Adrenal gland (tissue), 5 donors: ENCODE data around the gene GMCL1.

ENCODE experiments used
- POLR2A ChIP-seq, 2 donors: fragments of 450-650 bp; IDR thresholded peaks; one replicate each; pipeline ENCODE4 v1.6.1; 2017; ENCODE audit warnings: antibody characterized with exemption in 2 of 2, mild to moderate bottlenecking in 2 of 2, moderate library complexity in 1 of 2
- TF ChIP-seq, protein P1 (sequence below), 6 experiments: fragments of 450-650 bp in 4 of 6; fragments of 200-600 bp in 2 of 6; sonication (generic) in 1 of 6; IDR thresholded peaks; 1 replicate in 5 of 6; 2 replicates in 1 of 6; pipeline versions ENCODE4 v1.5.1 to v1.8.0; 2016 to 2021; ENCODE audit warnings: antibody characterized with exemption in 6 of 6, mild to moderate bottlenecking in 2 of 6, moderate library complexity in 1 of 6
- donor health status: DM: no; HTN: no; CAD: no.

DNA sequence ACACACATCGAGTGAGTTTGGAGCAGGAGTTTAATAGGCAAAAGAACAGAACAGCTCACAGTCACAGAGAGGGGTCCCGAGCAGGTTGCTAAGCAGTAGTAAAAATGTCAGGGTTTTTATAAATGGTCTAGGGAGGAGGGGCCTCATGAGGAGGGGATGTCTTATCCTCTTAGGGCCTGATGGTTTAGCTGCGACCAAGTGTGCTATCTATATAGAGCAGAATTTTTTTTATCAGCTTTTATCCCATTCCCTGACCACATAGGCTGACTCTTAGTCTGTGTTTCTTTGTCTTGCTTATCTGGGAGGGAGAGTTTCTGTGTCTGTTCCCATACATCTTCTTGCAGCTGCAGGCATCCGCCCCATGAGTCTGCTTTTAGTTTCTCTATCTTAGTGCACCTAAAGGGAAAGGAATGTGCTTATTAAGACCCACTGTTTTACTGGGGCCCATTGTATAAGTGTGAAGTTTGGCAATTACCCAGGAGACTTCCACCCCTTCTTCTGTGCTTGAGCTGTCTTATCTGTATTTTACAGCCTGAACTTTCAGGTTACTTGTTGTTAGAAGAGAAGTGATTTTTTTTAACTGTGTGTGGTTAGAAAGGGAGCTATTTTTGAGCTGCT, 30.4 kb upstream of the GMCL1 start:
- TF ChIP-seq, protein P1, sequence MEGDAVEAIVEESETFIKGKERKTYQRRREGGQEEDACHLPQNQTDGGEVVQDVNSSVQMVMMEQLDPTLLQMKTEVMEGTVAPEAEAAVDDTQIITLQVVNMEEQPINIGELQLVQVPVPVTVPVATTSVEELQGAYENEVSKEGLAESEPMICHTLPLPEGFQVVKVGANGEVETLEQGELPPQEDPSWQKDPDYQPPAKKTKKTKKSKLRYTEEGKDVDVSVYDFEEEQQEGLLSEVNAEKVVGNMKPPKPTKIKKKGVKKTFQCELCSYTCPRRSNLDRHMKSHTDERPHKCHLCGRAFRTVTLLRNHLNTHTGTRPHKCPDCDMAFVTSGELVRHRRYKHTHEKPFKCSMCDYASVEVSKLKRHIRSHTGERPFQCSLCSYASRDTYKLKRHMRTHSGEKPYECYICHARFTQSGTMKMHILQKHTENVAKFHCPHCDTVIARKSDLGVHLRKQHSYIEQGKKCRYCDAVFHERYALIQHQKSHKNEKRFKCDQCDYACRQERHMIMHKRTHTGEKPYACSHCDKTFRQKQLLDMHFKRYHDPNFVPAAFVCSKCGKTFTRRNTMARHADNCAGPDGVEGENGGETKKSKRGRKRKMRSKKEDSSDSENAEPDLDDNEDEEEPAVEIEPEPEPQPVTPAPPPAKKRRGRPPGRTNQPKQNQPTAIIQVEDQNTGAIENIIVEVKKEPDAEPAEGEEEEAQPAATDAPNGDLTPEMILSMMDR (IDR thresholded peaks at IDR 0.05), result no peak
- TF ChIP-seq POLR2A (IDR thresholded peaks at IDR 0.05), result no peak
